ENCODE data around the gene CAND1.

Gene CAND1

GRCh38 chr12:67348683-67349082 lies 79.5 kb downstream of the CAND1 start:
- no peak for DNase-seq

- no peak for DNase-seq
Observed at GRCh38 chr12:67352682-67353081, 83.5 kb downstream of the CAND1 start.

- DNase-seq, result no peak
Observed at GRCh38 chr12:67354322-67354721, 85.2 kb downstream of the CAND1 start.

GRCh38 chr12:67354966-67355365 lies 85.8 kb downstream of the CAND1 start:
- no peak for DNase-seq

GRCh38 chr12:67355428-67356379 lies 86.5 kb downstream of the CAND1 start:
- peak; percentile 84 for DNase-seq

- DNase-seq, result no peak
Observed at GRCh38 chr12:67356380-67356774, 87.2 kb downstream of the CAND1 start.

- no peak for DNase-seq
Observed at GRCh38 chr12:67357376-67358125, 88.4 kb downstream of the CAND1 start.

GRCh38 chr12:67358781-67359338 lies 89.7 kb downstream of the CAND1 start:
- no peak for DNase-seq

GRCh38 chr12:67362526-67362925 lies 93.4 kb downstream of the CAND1 start:
- DNase-seq, result peak; percentile 9

- DNase-seq, result peak; percentile 32
Observed at GRCh38 chr12:67364228-67364627, 95.1 kb downstream of the CAND1 start.

GRCh38 chr12:67365131-67365530 lies 96.0 kb downstream of the CAND1 start:
- no peak for DNase-seq

GRCh38 chr12:67367843-67368242 lies 98.7 kb downstream of the CAND1 start:
- no peak for DNase-seq
